Measurements from ENCODE around the gene NCKAP5.

DNA sequence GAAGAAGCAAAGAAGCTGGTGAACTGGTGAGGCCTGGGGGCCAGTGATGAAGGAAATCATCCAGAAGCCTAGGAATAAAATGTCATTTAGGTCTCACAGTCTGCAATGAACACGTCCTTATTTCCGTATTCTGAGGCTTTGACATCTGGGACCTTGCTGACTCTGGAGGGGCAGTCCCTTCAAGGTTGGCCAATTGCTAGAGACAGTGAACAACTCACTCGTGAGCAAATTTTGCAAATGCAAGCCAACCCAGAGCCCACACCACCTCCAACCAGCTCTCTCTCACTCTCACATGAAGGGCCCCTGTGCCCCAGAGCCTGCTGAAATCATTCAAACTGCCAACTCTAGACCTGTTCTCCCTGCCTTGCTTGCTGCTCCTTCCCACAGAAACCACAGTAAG lies 619.2 kb downstream of the NCKAP5 start:
- TF ChIP-seq, protein P1, sequence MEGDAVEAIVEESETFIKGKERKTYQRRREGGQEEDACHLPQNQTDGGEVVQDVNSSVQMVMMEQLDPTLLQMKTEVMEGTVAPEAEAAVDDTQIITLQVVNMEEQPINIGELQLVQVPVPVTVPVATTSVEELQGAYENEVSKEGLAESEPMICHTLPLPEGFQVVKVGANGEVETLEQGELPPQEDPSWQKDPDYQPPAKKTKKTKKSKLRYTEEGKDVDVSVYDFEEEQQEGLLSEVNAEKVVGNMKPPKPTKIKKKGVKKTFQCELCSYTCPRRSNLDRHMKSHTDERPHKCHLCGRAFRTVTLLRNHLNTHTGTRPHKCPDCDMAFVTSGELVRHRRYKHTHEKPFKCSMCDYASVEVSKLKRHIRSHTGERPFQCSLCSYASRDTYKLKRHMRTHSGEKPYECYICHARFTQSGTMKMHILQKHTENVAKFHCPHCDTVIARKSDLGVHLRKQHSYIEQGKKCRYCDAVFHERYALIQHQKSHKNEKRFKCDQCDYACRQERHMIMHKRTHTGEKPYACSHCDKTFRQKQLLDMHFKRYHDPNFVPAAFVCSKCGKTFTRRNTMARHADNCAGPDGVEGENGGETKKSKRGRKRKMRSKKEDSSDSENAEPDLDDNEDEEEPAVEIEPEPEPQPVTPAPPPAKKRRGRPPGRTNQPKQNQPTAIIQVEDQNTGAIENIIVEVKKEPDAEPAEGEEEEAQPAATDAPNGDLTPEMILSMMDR (conservative IDR thresholded peaks at IDR 0.05; ENCODE audit: low read depth, low read length) = no peak
- no peak for TF ChIP-seq EZH2phosphoT487 (IDR thresholded peaks at IDR 0.05; ENCODE audit: borderline replicate concordance, low read length)

Data from PC-3 (cell line).